GM18517 (cell line): ENCODE measurements around the gene KCNK2.
"Not testable (repeated sequence)": the region's sequence is repeated elsewhere in the genome, so short reads cannot be mapped to it uniquely, and the experiment has no call there.

ENCODE experiments used
- ATAC-seq: cut with Tn5 transposase; IDR thresholded peaks from one replicate; pipeline ENCODE4 v1.9.1; 2021; ENCODE audit warnings: mild to moderate bottlenecking, moderate library complexity; ENCODE audit not compliant: unreplicated experiment

Gene KCNK2

DNA sequence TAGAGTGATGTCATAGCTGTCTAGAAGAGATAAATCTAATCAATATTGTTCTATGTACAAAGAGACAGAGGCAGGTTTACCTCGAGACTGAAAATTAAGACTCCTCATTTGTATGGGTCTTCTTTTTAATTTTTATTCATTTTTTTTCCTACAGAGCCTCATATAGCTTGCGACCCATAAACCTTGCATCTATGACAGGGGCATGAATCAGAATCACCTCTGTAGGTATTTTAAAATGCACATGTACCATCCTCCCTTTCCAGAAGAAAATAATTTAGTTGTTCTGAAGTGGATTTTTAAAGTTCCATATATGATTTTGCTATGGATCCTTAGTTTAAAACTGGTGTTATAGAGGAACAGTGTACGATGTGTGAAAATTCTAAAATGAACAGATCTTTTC lies 64.5 kb downstream of the KCNK2 start:
- no peak for ATAC-seq

GRCh38 chr1:215151841-215152549 lies 69.5 kb downstream of the KCNK2 start:
- no peak for ATAC-seq

GRCh38 chr1:215156232-215156631 lies 73.7 kb downstream of the KCNK2 start:
- ATAC-seq, result no peak

GRCh38 chr1:215160351-215160750 lies 77.8 kb downstream of the KCNK2 start:
- no peak for ATAC-seq

GRCh38 chr1:215163144-215163543 lies 80.6 kb downstream of the KCNK2 start:
- not testable (repeated sequence) for ATAC-seq

- no peak for ATAC-seq
Measured at GRCh38 chr1:215166886-215167285, 84.3 kb downstream of the KCNK2 start.

GRCh38 chr1:215181518-215181917 lies 99.0 kb downstream of the KCNK2 start:
- no peak for ATAC-seq

GRCh38 chr1:215185067-215185620 lies 102.6 kb downstream of the KCNK2 start:
- no peak for ATAC-seq

DNA sequence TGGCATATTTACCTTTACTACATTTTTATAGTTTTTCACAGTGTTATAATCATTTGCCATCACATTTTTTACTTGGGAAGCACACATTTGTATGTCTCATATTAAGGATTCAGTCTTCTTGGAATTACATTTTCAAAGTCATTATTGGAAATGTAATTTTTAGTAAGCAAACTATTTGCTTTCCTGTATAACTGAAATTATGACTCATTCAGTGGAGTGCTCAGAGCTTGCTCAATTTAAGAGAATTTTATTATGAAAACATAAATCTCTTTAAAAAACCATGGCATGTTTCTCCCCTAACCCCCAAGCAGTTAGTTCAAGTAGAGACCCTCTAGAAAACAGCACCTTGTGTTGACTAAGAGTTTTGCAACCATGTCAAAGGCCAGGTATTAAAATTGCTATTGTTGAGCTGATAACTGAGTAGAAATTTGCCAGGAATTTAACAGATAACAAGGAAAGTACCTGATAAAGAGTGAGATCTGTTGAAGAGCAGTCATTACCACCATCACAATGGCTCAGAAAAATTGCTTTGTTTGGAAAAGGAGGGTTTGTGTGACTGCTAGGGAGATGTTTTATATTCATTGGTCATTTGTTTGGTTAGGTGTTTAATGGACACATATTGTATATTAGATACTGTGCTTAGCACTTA lies 105.9 kb downstream of the KCNK2 start:
- ATAC-seq, result no peak

- no peak for ATAC-seq
Measured at GRCh38 chr1:215192306-215192705, 109.8 kb downstream of the KCNK2 start.

DNA sequence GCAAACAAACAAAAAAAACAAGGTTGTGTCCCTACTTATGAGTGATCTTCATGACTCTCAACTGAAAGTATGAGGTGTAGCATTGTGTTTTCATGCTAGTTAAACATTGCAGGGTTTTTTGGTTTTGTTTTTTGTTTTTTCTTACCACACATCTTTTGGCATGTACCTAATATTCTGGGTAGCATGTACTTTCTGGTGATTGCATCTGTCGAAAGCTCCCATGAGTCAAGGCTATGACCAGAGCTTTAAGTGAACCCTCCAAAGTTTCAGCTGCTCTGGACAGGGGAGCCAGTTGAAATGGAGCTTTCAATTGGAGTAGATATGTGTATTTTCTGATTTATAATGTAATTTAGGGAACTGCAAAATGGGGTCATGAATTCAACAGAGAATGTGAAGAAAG lies 115.5 kb downstream of the KCNK2 start:
- ATAC-seq, result no peak

GRCh38 chr1:215200121-215200520 lies 117.6 kb downstream of the KCNK2 start:
- no peak for ATAC-seq

DNA sequence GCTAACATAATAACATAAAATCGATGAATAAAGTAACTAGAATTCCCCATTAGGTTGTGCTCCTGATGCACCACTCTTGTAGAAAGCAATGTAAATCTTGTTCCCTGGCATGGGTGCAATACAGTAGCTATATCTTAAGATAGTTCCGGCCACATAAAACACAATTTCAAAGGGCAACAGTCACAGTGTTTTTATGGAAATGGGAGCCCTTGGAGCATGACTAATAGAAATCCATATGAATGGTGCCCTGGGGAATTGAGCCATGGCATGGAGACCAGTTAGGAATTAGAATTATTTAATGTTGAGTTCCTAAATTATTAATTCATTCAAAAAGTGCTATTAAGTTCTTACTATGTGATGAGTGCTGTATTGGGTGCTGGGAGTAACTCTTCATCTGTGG lies 118.7 kb downstream of the KCNK2 start:
- ATAC-seq, result no peak

- no peak for ATAC-seq
Measured at GRCh38 chr1:215202868-215203267, 120.3 kb downstream of the KCNK2 start.

DNA sequence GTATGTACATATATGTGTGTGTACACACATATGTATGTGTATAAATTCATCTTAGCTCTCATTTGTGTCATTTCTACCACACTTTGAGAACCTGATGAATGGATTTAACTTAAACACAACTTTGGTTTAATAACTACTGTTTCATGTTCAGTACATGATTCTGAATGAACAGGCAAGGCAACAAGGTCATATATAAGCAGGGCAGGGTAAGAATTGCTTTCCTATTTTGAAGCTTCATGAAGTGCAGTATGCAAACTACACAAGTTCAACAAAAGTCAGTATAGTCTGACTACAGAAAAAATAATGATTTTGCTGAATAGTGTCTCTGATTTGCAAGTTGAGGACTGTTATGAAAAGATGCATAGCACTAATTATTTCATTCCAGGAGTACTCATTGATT lies 127.6 kb downstream of the KCNK2 start:
- ATAC-seq, result no peak

- ATAC-seq, result no peak
Measured at GRCh38 chr1:215215846-215216245, 133.3 kb downstream of the KCNK2 start.

- ATAC-seq, result no peak
Measured at GRCh38 chr1:215219372-215219771, 136.8 kb downstream of the KCNK2 start.

DNA sequence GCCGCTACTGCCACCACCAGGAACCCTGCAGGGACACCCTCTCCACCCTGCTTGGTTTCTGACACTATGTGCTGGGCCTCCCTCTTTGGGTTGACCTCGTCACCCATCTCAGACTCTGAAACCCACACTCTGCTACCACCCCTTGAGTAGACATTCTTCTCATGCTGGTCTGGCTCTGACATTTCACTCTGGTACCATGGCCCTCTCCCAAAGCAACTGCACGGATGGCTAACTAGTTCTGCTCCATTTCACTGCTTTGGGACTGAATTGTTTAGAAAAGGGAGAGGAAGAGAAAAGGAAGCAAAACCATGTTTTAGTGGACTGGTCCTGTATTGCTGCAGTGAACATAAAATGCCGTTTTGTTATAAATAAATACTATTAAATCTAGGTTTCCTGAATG lies 137.8 kb downstream of the KCNK2 start:
- ATAC-seq, result no peak

DNA sequence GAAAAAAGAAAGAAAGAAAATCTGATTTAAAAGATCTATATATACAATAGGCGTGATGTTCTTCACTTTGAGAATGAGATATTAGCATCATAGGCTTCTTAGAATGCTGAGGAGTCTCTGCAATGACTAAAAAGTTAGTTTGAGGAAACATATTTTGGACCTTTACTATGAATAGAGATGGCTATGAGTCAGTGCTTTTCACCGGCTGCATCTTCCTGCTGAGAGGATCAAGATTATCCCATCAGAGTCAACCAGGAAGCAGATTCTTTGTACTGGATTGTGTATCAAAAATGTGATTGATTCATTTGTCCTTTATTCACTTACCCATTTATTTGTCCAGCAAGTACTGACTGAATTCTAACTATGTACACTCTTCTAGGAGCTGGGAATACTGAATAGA lies 144.2 kb downstream of the KCNK2 start:
- no peak for ATAC-seq

- ATAC-seq, result no peak
Measured at GRCh38 chr1:215228193-215228592, 145.7 kb downstream of the KCNK2 start.

DNA sequence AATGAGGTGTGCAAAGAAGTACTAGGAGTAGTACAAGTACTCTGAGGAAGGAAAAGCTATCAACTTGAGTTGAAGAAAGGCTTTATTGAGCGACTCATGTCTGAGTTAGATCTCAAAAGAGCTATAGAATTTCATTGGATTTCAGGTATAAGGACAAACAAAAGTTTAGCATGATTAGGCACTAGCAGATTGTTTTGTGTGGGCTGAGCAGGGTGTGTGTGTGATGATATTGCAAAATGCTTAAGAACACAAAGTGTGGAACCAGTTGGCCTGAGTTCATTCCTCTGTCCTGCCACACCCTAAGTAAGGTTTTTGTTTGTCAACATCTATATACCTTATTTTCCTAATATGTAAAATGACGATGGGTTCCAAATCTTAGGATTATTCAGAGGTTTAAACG lies 158.9 kb downstream of the KCNK2 start:
- ATAC-seq, result no peak

DNA sequence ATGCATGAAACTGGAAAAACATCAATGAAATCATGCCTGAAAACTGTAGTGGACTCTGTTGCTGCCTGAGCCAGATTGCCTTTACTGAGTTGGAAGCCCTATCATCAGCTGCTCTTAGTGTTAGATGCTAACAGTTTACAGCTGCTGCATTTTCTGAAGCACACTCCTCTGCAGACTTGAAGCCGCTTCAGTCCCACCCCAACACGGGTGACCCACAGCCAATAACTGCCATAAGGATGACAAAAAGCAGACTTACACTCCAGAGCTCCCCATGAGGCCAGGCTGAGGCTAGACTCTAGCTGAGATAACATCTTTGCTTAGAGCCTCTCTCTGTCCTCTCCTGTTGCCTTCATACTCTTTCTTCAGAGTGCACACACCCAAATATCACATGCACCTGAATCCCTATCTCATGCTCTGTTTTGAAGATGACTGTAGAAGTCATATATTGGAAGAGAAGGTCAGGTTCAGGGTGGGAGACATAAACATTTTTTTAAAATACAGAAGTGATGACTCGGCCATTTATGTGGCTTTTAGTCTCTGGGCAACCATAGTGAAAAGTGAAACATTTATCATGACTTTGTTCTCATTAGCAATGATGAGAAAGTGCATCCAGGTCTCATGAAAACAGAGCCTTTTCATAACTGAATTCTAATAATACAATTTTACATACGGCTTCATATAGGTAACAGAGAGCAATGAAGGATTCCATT lies 161.0 kb downstream of the KCNK2 start:
- ATAC-seq, result no peak
